Esophagus squamous epithelium (tissue), 4 donors: ENCODE results near the gene KCNG2.

Experiments
- POLR2A ChIP-seq, 4 donors: fragments of 450-650 bp; IDR thresholded peaks; one replicate each; pipeline ENCODE4 v1.6.1; 2017; ENCODE audit warnings: antibody characterized with exemption in 4 of 4, mild to moderate bottlenecking in 4 of 4, moderate library complexity in 3 of 4
- TF ChIP-seq, protein P1 (sequence below), 6 experiments: fragments of 450-650 bp in 4 of 6; fragments of 200-600 bp in 2 of 6; sonication (generic) in 2 of 6; IDR thresholded peaks; one replicate each; pipeline ENCODE4 v1.5.1; 2016 to 2019; ENCODE audit warnings: antibody characterized with exemption in 6 of 6, mild to moderate bottlenecking in 4 of 6, moderate library complexity in 4 of 6

DNA sequence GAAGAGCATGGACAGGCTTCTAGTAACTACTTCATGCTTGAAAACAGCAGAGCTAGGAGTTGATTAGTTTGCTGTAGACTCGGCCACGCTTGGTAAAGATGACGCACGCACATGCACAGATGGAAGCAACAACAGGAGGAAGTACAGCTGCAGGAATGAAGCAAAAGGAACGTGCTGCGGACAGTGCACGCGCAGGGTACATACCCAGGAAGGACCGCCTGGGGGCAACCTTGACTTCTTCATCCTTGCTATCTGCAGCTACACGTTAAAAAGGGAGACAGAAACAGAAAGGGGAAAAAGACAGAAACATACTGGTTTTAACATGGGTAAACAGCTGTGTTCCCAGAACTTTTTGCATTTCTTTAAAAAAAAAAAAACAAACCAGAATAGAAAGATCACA is 136.0 kb downstream of the KCNG2 start:
- no peak for TF ChIP-seq POLR2A (IDR thresholded peaks at IDR 0.05)
- TF ChIP-seq, protein P1, sequence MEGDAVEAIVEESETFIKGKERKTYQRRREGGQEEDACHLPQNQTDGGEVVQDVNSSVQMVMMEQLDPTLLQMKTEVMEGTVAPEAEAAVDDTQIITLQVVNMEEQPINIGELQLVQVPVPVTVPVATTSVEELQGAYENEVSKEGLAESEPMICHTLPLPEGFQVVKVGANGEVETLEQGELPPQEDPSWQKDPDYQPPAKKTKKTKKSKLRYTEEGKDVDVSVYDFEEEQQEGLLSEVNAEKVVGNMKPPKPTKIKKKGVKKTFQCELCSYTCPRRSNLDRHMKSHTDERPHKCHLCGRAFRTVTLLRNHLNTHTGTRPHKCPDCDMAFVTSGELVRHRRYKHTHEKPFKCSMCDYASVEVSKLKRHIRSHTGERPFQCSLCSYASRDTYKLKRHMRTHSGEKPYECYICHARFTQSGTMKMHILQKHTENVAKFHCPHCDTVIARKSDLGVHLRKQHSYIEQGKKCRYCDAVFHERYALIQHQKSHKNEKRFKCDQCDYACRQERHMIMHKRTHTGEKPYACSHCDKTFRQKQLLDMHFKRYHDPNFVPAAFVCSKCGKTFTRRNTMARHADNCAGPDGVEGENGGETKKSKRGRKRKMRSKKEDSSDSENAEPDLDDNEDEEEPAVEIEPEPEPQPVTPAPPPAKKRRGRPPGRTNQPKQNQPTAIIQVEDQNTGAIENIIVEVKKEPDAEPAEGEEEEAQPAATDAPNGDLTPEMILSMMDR (IDR thresholded peaks at IDR 0.05), result no peak
